Measurements from ENCODE around the gene ACSF2. TPM values are rescaled to one million over a fixed set of nuclear protein-coding genes. Genes with fewer than 3 reads are reported as not detected.

Gene ACSF2
- total and polyA plus RNA-seq, 2 donors (not counting 3 experiments of a cell fraction or from before 2014, with no cell fraction given), result 33.2 to 37.2 TPM

- H3K27me3 ChIP-seq (ENCODE audit: control insufficient read depth in 2 of 2, insufficient read depth in 2 of 2, low read length in 2 of 2), result no peaks in the 10 kb centered on the region
- dilution Hi-C loops (cut with MboI; ENCODE audit: extremely low pct_ligation_motif_present, low sequenced_read_pairs) (no loop called here), intact Hi-C loops (cut with micrococcal nuclease) (no loop called here)
- no peaks in the 10 kb centered on the region for H3K4me1 ChIP-seq (ENCODE audit: control insufficient read depth, extremely low read depth, insufficient read depth, low read length)
- TF ChIP-seq GATA2 (IDR thresholded peaks at IDR 0.05; ENCODE audit: insufficient read depth, insufficient read length, low read depth, low read length), result no peak
- no peak for TF ChIP-seq POLR2A (IDR thresholded peaks at IDR 0.05; ENCODE audit: low read depth, low read length)
- TF ChIP-seq POLR2AphosphoS5 (IDR thresholded peaks at IDR 0.05; ENCODE audit: insufficient read depth, low read depth, low read length), result no peak
- TF ChIP-seq CTCF (IDR thresholded peaks at IDR 0.05; ENCODE audit: extremely low read depth in 1 of 2, insufficient read depth in 1 of 2, low read depth in 1 of 2, low read length in 2 of 2), result no peak
- TF ChIP-seq EZH2 (IDR thresholded peaks at IDR 0.05; ENCODE audit: borderline replicate concordance, low read depth, low read length, severe bottlenecking), result no peak
- no peak for TF ChIP-seq JUN (IDR thresholded peaks at IDR 0.05; ENCODE audit: borderline replicate concordance, insufficient read depth, insufficient read length, low read depth)
- TF ChIP-seq MAX (IDR thresholded peaks at IDR 0.05; ENCODE audit: insufficient read depth, insufficient read length), result no peak
- no peak for TF ChIP-seq FOS (IDR thresholded peaks at IDR 0.05; ENCODE audit: borderline replicate concordance, insufficient read depth, low read length)
- TF ChIP-seq MYC (IDR thresholded peaks at IDR 0.05; ENCODE audit: low read depth, low read length), result no peak
- CTCF ChIA-PET, result interaction anchor here (0.8 kb wide), 1 partner anchor 28 kb away, joined by 3 read pairs; the partner anchor contains the start of gene CHAD
- no peaks in the 10 kb centered on the region for H3K9me3 ChIP-seq (replicated peaks; ENCODE audit: control insufficient read depth, insufficient read depth, low read length)
- DNase-seq (ENCODE audit: low read depth, low spot score) (no peak), FAIRE-seq (no peak)
- H3K9ac ChIP-seq (replicated peaks; ENCODE audit: extremely low read depth, insufficient read depth, low read length), result no peak overlapping the region
- POLR2A ChIA-PET, result no interaction called here
- H4K20me1 ChIP-seq (replicated peaks; ENCODE audit: control insufficient read depth, extremely low read depth, insufficient read depth, low read length), result no peaks in the 10 kb centered on the region
- no peaks in the 10 kb centered on the region for H3K79me2 ChIP-seq (ENCODE audit: control insufficient read depth, insufficient read depth, low read length)
- no peak overlapping the region for H3K27ac ChIP-seq (ENCODE audit: insufficient read depth, low read depth, low read length)
- no peak overlapping the region for H2AFZ ChIP-seq (ENCODE audit: low read depth, low read length)
- BruUV-seq (replicated peaks), result no TSS peak
- no peaks in the 10 kb centered on the region for H3K9me1 ChIP-seq (replicated peaks; ENCODE audit: control insufficient read depth, extremely low read depth, insufficient read depth, low read length)
- peaks cover 0 to 4% of the 10 kb centered on the region in 2 experiments for H3K36me3 ChIP-seq (ENCODE audit: control insufficient read depth in 2 of 2, extremely low read depth in 1 of 2, insufficient read depth in 2 of 2, low read length in 2 of 2)
- H3K4me2 ChIP-seq (ENCODE audit: insufficient read depth, low read length), result no peak overlapping the region
- no peak overlapping the region for H3K4me3 ChIP-seq (replicated peaks in 1 of 3; ENCODE audit: insufficient read depth in 1 of 3, low read depth in 1 of 3, low read length in 3 of 3)
Observed at GRCh38 chr17:50440838-50441829, 15.1 kb downstream of the ACSF2 start.

Measured in endothelial cell of umbilical vein (primary cell).